ENCODE data around the gene MID1. TPM values are rescaled to one million over a fixed set of nuclear protein-coding genes. Genes with fewer than 3 reads are reported as not detected.

The MID1 gene
- total RNA-seq, 4 donors from 2014 or later, result 17.0 to 23.4 (median 19.0) TPM

DNA sequence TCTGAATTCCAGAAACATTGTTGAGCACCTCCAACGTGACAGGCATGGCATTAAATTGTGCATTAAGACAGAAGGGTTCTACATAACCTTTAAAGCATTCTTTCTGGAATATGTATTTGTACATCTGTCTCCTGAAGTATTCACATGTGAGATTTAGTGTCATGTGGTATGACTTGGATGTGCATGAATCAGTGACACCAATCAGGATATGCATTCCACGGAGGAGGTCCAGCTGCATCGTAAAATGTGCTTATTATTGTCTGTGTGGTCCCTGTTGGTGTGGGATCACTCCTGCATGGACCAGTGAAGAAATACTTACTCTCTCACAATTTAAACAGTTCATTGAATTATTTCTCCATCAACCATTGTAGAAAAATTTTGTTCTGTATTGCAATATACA, 149.0 kb downstream of the MID1 start:
- Histone ChIP-seq H3K4me1 (peaks cover 0 to 7% (median 0%) of the 10 kb centered on the region in 3 donors), H3K27me3 (no peaks in the 10 kb centered on the region), H3K4me3 (no peak overlapping the region), H3K9me3 (no peaks in the 10 kb centered on the region), H3K36me3 (no peaks in the 10 kb centered on the region), H3K27ac (no peak overlapping the region)
- WGBS, 2 donors (ENCODE audit: low coverage in 1 of 2), result 77 to 100% methylated on average over 3 of the region's 3 CpGs
- ATAC-seq, result no peak
- TF ChIP-seq, protein P1, sequence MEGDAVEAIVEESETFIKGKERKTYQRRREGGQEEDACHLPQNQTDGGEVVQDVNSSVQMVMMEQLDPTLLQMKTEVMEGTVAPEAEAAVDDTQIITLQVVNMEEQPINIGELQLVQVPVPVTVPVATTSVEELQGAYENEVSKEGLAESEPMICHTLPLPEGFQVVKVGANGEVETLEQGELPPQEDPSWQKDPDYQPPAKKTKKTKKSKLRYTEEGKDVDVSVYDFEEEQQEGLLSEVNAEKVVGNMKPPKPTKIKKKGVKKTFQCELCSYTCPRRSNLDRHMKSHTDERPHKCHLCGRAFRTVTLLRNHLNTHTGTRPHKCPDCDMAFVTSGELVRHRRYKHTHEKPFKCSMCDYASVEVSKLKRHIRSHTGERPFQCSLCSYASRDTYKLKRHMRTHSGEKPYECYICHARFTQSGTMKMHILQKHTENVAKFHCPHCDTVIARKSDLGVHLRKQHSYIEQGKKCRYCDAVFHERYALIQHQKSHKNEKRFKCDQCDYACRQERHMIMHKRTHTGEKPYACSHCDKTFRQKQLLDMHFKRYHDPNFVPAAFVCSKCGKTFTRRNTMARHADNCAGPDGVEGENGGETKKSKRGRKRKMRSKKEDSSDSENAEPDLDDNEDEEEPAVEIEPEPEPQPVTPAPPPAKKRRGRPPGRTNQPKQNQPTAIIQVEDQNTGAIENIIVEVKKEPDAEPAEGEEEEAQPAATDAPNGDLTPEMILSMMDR (IDR thresholded peaks at IDR 0.05), result no peak
- no peak for TF ChIP-seq EP300 (IDR thresholded peaks at IDR 0.05)
- TF ChIP-seq POLR2A (IDR thresholded peaks at IDR 0.05), result no peak
- TF ChIP-seq POLR2AphosphoS5 (IDR thresholded peaks at IDR 0.05), result no peak

DNA sequence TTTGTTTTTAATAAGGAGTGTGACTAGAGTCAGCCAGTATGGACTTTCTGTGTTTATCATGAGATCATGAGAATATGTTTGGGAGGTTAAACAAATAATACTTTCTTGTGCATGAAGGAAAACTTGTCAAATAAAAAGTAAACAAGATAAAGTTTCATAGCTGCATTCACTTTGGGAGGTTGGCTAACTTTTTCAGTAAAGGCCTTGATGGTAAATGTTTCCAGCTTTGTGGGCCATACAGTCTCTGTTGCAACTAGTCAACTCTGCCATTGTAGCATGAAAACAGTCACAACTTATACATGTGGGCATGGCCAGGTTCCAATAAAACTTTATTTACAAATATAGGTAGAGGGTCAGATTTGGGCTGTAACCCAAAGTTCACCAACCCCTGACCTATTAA, 150.4 kb downstream of the MID1 start:
- H3K4me1 ChIP-seq, result peaks cover 0 to 7% (median 0%) of the 10 kb centered on the region in 3 donors
- TF ChIP-seq POLR2A (IDR thresholded peaks at IDR 0.05) (no peak), POLR2AphosphoS5 (IDR thresholded peaks at IDR 0.05) (no peak), EP300 (IDR thresholded peaks at IDR 0.05) (no peak)
- TF ChIP-seq, protein P1 (IDR thresholded peaks at IDR 0.05), result no peak
- no peaks in the 10 kb centered on the region for H3K9me3 ChIP-seq
- H3K27ac ChIP-seq, result no peak overlapping the region
- H3K4me3 ChIP-seq, result no peak overlapping the region
- H3K27me3 ChIP-seq, result no peaks in the 10 kb centered on the region
- no peak for ATAC-seq
- no peaks in the 10 kb centered on the region for H3K36me3 ChIP-seq

DNA sequence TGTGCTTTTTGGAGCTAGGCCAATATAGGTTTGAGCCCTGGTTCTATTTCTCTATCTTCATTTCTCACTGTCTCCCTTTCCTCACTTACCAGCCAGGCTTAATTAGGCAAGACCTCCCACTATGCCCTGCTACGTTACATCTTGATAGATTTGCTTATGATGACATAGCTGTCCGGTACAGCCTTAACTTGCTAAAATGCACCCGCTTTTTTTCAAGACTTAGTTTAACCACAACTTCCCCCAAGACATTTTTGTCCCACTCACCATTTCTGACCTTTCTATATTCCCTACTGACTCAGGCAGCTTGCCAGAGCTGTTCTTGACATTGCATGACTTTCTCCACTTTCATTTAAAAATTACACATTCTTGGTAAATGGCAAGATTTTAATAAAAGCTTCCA, 152.6 kb downstream of the MID1 start:
- Histone ChIP-seq H3K4me3 (no peak overlapping the region), H3K27ac (no peak overlapping the region), H3K4me1 (no peaks in the 10 kb centered on the region), H3K27me3 (no peaks in the 10 kb centered on the region), H3K36me3 (no peaks in the 10 kb centered on the region), H3K9me3 (no peaks in the 10 kb centered on the region)
- no peak for ATAC-seq
- TF ChIP-seq POLR2AphosphoS5 (IDR thresholded peaks at IDR 0.05), result no peak
- TF ChIP-seq, protein P1 (IDR thresholded peaks at IDR 0.05), result no peak
- TF ChIP-seq POLR2A (IDR thresholded peaks at IDR 0.05), result no peak
- TF ChIP-seq EP300 (IDR thresholded peaks at IDR 0.05), result no peak
- WGBS, 2 donors (ENCODE audit: low coverage in 1 of 2), result 50 to 85% methylated on average over 3 of the region's 3 CpGs

DNA sequence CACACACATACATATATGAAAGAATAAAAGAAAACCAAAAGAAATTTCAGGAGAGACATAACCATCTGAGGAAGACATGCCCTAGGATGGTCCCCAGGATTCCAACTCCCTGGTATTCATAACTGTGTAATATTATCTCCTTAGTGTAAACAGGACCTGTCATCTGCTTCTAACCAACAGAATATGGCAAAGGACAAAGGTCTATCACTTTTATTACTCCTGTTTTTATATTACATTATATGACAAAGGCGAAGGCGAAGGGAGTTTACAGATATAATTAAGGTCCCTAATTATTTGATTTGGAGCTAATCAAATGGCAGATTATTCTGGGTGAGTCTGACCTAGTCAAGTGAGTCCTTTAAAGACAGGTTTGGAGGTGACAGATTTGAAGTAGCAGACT, 155.1 kb downstream of the MID1 start:
- no peak for TF ChIP-seq POLR2AphosphoS5 (IDR thresholded peaks at IDR 0.05)
- TF ChIP-seq, protein P1 (IDR thresholded peaks at IDR 0.05), result no peak
- H3K27me3 ChIP-seq, result no peaks in the 10 kb centered on the region
- no peaks in the 10 kb centered on the region for H3K36me3 ChIP-seq
- H3K27ac ChIP-seq, result no peak overlapping the region
- WGBS, 2 donors (ENCODE audit: low coverage in 1 of 2), result 90 to 100% methylated on average over 2 of the region's 2 CpGs
- no peaks in the 10 kb centered on the region for H3K4me1 ChIP-seq
- ATAC-seq, result no peak
- H3K4me3 ChIP-seq, result no peak overlapping the region
- H3K9me3 ChIP-seq, result no peaks in the 10 kb centered on the region

DNA sequence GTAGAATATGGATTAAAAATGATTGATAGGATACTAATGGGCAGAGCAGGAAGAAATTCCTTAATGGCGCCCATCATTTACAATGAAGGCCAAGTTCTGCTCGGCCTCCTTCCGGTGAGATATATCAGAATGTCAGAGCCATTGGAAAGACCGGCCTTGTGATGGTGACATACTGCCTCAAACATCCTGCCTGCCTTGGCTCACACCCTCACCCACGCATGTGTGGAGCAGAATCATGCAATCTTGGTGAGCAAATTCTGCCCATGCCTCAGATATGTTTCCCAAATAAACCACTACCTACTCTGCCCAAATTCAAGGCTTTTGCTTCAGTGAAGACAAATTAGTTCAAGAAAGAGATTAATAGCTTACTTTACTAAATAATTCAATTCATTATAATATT, 163.3 kb downstream of the MID1 start:
- no peaks in the 10 kb centered on the region for H3K4me1 ChIP-seq
- WGBS, 2 donors (ENCODE audit: low coverage in 1 of 2), result 75 to 80% methylated on average over 4 to 5 of the region's 5 CpGs
- ATAC-seq, result no peak
- no peak overlapping the region for H3K4me3 ChIP-seq
- TF ChIP-seq POLR2A (IDR thresholded peaks at IDR 0.05), result no peak
- TF ChIP-seq, protein P1 (IDR thresholded peaks at IDR 0.05), result no peak
- no peak for TF ChIP-seq EP300 (IDR thresholded peaks at IDR 0.05)
- no peak for TF ChIP-seq POLR2AphosphoS5 (IDR thresholded peaks at IDR 0.05)
- H3K27ac ChIP-seq, result no peak overlapping the region
- H3K36me3 ChIP-seq, result peaks cover 0 to 42% of the 10 kb centered on the region in 2 donors
- H3K9me3 ChIP-seq, result no peaks in the 10 kb centered on the region
- no peaks in the 10 kb centered on the region for H3K27me3 ChIP-seq
